HS-5 (cell line): ENCODE results near the gene ARMH3.
"Not testable (repeated sequence)": the region's sequence is repeated elsewhere in the genome, so short reads cannot be mapped to it uniquely, and the experiment has no call there.

Experiments used
- DNase-seq: peaks from one replicate; pipeline ENCODE4 v3.0.0-alpha.2; 2012; ENCODE audit warnings: low read depth

ARMH3 gene, protein sequence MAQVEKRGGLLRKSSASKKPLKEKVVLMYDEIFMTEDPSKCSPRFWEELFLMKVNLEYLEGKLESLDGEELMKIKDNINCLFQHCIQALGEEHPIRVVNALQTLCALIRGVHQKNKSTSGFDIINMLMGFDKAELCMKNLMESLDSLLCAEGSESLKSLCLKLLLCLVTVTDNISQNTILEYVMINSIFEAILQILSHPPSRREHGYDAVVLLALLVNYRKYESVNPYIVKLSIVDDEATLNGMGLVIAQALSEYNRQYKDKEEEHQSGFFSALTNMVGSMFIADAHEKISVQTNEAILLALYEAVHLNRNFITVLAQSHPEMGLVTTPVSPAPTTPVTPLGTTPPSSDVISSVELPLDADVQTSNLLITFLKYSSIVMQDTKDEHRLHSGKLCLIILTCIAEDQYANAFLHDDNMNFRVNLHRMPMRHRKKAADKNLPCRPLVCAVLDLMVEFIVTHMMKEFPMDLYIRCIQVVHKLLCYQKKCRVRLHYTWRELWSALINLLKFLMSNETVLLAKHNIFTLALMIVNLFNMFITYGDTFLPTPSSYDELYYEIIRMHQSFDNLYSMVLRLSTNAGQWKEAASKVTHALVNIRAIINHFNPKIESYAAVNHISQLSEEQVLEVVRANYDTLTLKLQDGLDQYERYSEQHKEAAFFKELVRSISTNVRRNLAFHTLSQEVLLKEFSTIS

DNA sequence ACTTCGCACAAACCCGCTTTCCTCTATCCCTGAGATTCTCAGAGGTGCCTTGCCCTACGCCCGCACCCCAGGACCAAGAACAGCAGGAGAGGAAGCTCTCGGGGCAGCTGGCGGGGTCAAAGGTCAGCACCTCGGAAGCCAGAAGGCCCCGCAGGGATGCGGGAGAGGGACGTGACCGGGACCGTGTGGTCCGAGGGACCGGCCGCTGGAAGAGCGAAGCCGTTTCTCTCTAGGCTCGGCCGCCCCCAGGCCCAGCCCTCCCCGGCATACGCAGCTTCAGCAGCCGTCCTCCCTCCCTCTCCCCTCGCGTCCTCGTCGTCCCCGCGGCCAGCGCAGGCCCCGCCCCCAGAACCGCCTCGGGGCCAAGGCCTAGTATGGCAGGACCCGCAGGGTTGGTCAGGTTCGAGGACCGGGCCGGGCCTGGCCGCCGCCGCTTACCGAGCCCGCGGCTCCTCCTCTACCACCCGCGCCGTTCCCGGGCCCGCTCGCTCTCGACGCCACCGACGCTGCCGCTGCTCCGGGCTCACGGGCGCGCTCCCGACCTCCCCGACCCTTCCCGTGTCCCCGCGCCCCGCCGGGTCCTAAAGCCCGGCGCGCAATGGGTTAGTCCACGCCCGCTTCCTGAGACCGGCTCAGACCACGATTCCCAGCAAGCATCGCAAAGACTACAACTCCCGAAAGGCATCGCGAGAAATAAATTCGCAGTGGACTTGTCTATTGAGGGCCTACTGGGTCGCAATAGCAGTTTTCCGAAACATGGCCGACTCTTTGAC, at the start of gene ARMH3:
TSS of gene ARMH3 (minus strand) at position 527 of the 773 bp plus-strand sequence. CDS start 16,059 bp downstream, outside the sequence.
- DNase-seq = peak; percentile 81

DNA sequence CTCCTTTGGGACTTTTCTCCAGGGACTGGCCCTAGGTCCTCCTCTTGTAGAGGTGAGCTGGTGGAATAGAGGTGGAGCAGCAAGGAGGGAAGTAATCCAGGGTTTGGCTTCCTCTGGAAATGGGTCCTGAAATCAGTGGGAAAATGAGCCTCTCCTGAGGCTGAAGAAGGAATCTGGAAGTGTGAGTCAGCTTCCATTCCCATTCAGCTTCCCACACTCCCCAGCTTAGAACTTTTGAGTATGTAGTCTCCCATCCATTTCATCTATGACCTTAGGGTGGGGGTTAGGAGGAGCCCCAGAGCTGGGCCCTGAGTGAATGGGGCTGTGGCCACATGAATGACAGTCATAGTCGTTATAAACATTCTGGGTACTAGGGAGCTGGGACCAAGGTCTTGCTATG, 46.4 kb upstream of the ARMH3 start:
- no peak for DNase-seq

DNA sequence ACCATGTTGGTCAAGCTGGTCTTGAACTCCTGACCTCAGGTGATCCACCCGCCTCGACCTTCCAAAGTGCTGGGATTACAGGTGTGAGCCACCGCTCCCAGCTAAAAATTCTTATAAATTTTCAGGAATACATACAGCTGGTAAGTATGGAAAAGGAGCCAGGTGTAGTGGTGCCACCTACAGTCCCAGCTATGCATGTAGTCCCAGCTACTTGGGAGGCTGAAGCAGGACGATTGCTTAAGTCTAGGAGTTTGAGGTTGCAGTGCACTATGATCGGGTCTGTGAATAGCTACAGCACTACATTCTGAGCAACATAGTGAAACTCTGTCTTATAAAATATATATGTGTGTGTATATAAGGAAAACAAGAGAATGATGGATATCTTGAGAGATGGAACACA, 45.2 kb upstream of the ARMH3 start:
- DNase-seq = no peak

DNA sequence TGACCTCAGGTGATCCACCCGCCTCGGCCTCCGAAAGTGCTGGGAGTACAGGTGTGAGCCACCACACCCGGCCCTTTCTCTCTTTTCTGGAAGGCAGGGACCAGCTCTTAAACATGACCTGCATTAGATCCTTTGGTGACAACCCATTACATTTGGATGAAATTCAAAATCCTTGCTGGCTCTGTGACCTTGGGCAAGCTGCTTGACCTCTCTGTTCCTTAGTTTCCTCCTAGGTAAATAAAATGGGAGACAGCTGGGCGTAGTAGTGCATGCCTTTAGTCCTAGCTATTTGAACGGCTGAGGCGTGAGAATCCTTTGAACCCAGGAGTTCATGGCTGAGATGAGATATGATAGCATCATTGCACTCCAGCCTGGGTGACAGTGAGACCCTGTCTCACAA, 40.5 kb upstream of the ARMH3 start:
- DNase-seq = no peak

DNA sequence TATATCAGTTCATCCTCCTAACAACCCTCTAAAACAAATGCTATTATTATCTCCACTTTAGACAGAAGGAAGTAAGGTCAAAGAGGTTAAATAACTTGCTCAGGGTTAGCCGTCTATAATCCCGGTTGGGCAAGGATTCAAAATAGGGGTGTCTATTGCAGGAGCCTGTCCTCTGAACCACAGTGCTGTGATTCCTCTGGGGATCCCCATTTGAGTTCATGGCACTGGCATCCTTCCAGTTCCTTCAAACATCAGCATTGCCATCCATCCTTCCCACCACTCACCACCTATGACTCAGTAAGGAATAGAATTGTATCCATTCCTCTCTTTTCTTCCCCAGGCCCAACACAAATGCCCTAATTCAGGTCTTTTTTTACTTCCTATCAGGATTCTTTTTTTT, 34.8 kb upstream of the ARMH3 start:
- DNase-seq = no peak

DNA sequence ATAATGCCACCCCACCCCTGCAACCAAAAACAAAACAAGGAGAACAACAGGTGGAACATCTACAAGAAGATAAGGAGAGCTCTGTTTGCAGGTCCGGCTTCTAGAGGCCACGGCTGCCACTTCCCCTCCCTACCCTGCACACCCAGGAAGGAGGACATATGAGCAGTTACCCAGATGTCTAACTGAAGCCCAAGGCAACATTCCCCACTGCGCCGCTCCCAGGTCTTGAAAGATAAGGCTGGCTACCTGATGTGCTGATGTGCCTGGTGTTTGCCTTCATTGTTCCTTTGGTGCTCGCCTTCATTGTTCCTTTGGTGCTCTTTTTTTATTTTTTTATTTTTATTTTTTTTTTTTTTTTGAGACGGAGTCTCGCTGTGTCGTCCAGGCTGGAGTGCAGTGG, 30.2 kb upstream of the ARMH3 start:
- no peak for DNase-seq

DNA sequence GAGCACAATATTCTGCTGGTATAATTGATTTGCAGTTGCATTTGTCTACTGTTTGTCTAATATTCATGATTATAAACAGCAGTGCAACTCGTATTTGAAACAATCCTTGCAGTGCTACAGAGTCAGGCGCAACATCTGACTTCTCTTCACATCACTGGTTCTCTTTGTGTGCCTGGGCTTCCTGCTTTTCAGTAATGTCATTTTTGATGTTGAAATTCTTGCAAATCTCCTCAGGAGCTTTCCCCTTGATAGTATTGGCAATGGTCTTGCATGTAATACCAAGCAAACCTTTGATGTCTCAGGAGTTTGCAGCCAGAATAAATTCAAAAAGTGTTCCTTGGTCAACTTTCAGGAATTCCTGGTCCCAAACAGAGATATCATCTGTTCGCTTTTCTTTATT, 29.4 kb upstream of the ARMH3 start:
- DNase-seq = no peak

DNA sequence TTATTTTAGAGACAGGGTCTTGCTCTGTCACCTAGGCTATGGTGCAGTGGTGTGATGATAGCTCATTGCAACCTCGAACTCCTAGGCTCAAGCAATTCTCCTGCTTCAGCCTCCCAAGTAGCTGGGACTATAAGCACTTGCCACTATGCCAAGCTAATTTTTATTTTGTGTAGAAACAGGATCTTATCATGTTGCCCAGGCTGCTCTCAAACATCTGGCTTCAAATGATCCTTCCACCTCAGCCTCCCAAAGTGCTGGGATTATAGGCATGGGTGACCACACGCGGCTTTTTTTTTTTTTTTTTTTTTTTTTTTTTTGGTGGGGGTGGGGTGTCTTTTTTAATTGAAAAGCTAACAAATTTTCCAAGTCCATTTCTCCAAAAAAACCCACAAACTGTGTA, 27.6 kb upstream of the ARMH3 start:
- no peak for DNase-seq

DNA sequence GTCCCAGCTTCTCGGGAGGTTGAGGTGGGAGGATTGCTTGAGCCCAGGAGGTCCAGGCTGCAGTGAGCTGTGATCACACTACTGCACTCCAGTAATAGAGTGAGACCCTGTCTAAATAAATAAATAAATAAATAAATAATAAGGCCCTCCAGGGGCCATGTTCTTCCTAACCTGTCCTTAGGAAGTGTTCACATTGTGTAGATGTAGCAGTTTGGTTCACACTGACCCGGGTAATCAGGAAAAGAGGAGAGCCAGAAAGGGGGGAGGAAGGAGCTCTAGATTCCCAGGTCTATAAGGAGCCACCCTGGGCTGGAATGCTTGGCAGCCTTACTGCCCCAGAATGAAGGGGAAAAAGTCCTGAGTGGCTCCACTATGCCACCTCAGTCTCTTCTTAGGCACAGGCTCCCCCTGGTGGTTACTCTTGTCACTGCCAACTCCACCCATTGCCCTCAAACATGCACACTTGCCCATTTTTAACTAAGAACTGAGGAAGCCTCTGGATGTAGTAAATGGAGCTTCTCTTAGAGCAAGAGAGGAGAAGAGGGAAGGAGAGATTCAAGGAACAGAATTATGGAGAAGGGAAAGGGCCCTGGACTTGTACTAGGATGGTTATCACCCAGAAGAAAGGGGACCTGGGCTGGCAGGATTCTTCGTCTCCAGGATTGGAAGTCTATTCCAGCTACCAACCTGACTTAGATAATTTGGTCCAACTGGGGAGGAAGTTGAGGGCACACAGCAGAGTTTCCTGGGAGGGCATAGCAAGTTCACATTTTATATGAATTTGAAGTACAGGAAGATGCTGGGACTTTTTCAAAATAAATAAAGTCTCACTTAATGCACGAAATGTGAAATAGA, 16.9 kb upstream of the ARMH3 start:
- peak; percentile 45 for DNase-seq

DNA sequence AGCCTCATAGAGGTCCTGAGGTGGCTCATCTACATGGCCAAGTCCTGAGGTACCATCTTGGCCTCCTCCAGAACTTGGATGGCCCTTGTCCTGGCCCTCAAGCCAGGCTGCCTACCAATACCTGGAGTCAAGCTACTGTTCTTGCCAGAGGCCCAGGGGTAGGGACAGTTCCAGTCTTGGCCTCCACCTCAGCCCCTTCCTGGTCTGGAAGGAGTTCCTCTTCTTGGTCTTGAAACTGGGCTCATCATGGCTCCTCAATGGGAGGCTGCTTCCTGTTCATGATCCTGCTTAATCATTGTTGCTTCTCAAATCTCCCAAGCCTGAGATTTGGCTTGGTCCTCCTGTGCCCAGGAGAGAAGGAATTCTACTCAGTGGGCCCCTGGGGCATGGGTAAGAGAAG, 13.1 kb upstream of the ARMH3 start:
- DNase-seq = no peak

DNA sequence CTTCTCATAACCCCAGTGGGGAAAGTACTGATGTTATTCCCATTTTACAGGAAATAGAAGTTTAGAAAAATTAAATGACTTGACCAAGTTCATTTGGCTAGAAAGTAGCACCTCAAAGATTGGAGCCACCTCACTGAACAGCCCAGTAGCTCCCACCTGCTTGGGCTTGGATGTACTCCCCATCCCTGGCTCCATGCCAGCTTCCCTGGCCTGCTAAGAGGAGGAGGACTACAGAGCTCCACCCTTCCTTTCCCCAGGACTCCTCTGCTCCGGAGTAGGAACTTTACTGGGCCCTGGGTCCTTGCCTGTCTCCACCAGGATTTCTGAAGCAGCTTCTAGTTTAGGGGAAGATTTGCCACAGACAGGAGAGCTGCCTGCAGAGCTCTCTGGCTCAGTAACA, 12.2 kb upstream of the ARMH3 start:
- no peak for DNase-seq

DNA sequence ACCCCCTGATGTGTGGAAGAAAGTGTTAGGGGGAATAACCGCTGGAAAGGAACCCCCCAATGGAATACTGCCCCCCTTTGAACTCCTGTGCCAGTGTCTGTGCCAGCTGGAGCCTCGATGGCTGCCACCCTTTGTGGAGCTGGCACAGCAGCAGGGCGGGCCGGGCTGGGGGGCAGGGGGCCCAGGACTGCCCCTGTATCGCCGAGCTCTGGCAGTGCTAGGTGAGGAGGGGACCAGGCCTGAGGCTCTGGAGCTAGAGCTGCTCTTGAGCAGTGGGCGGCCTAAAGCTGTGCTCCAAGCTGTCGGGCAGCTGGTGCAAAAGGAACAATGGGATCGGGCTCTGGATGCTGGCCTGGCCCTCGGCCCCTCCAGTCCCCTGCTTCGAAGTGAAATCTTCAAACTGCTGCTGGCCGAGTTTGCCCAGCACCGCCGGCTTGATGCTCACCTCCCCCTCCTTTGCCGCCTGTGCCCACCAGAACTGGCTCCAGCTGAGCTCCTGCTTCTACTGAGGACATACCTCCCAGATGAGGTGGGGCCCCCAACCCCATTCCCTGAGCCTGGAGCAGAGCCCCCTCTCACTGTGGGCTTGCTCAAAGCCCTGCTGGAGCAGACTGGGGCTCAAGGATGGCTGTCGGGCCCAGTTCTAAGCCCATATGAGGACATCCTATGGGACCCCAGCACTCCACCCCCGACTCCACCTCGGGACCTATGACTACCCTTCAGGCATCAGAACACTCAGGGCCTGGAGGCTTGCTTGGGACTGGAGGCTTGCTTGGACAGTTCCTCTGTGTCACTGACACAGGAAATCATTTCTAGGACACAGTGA, 11.3 kb upstream of the ARMH3 start:
- no peak for DNase-seq

DNA sequence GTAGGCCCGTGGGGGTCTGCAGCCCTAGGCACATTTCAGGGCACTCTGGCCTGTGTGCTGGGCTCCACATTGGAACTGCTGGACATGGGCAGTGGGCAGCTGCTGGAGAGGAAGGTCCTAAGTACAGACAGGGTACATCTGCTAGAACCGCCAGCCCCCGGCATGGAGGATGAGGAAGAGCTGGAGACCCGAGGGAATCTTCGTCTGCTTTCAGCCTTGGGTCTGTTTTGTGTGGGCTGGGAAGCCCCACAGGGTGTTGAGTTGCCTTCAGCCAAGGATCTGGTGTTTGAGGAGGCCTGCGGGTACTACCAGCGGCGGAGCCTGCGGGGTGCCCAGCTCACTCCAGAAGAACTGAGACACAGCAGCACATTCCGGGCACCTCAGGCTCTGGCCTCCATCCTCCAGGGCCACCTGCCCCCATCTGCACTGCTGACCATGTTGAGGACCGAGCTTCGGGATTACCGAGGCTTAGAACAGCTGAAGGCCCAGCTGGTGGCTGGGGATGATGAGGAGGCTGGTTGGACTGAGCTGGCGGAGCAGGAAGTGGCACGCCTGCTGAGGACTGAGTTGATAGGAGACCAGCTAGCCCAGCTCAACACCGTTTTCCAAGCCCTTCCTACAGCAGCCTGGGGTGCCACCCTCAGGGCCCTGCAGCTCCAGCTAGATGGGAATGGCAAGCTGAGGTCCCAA, 10.6 kb upstream of the ARMH3 start:
- no peak for DNase-seq

DNA sequence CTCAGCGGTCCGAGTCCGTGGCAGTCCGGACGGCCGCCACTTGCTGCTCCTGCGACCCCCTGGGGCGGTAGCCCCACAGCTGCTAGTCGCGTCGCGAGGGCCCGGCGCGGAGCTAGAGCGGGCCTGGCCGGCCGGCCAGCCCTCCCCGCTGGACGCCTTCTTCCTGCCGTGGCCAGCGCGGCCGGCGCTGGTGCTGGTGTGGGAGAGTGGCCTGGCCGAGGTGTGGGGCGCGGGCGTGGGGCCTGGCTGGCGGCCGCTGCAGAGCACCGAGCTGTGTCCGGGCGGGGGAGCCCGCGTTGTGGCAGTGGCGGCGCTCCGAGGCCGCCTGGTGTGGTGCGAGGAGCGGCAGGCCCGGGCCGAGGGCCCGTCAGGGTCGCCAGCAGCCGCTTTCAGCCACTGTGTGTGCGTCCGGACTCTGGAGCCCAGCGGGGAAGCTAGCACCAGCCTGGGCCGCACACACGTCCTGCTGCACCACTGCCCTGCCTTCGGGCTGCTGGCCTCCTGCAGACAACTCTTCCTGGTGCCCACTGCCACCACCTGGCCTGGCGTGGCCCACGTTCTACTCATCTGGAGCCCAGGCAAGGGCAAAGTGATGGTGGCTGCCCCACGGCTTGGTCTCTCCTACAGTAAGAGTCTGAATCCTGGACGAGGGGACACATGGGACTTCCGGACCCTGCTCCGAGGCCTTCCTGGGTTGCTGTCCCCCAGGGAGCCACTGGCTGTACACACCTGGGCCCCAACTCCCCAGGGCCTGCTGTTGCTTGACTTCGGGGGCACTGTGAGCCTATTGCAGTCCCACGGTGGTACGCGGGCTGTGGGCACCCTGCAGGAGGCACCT, 9.8 kb upstream of the ARMH3 start:
- DNase-seq = no peak

DNA sequence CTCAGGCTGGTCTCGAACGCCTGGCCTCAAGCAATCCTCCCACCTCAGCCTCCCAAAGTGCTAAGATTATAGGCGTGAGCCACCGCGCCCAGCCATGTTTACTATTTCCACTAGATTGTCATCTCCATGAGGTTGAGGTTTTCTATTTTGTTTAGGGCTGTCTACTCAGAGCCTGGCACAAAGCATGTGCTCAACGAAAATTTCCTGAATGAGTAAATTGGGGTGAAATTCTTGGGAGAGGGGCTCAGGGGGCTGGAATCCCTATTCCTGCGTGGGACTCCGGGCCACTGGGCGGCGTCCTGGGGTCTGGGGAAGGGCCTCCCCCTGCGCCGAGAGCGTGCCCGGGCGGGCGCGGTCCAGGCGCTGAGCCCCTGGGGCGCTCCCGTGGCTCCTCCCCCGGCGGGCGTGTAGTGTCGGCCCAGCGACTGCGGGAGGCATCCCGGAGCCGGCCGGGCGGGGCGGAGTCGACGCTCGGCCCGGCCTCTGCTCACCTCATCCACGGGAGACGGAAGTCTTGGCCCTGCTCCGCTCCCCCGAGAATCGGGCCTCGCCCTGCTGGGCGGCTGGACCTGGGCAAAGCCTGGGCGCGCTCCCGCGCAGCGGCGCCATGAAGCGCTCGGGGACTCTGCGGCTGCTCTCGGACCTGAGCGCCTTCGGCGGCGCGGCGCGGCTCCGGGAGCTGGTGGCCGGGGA, 9.0 kb upstream of the ARMH3 start, which contains the start of gene HPS6:
TSS of gene HPS6 (plus strand) at position 482 of the 693 bp plus-strand sequence. CDS start at position 608, 126 bp downstream.
- DNase-seq = peak; percentile 58

DNA sequence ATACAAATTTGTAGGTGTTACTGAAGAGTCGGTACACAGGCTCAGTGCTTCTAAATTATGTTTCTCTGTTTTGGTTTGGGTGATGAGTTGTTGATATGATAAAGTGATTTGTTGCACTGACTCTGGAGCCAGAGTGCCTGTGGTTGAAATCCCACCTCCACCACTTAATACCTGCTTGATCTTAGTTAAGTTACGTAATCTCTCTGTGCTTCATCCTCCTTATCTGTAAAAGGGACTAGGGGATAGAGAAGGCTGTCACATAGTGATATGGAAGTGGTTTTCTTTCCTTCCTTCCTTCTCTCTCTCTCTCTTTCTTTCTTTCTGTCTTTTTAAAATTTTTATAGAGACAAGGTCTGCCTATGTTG, 8.5 kb upstream of the ARMH3 start:
- DNase-seq = no peak

DNA sequence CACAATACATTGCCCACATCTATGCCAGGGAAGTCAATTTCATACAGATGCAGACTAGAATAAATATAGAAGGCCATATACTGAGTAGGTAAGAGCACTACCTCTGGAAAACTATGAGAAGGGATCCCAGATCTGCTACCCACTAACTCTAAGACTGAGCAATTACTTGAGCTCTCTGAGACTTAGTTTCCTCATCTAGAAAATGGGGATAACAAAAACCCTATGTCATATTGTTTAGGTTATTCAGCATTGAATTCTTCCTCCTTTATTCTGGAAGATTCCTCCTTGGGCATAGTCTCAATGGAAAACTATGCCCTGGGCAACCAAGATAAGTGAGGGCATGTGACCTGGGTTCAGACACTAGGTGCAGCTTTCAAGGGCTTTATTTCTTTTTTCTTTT, 4.0 kb upstream of the ARMH3 start:
- no peak for DNase-seq

DNA sequence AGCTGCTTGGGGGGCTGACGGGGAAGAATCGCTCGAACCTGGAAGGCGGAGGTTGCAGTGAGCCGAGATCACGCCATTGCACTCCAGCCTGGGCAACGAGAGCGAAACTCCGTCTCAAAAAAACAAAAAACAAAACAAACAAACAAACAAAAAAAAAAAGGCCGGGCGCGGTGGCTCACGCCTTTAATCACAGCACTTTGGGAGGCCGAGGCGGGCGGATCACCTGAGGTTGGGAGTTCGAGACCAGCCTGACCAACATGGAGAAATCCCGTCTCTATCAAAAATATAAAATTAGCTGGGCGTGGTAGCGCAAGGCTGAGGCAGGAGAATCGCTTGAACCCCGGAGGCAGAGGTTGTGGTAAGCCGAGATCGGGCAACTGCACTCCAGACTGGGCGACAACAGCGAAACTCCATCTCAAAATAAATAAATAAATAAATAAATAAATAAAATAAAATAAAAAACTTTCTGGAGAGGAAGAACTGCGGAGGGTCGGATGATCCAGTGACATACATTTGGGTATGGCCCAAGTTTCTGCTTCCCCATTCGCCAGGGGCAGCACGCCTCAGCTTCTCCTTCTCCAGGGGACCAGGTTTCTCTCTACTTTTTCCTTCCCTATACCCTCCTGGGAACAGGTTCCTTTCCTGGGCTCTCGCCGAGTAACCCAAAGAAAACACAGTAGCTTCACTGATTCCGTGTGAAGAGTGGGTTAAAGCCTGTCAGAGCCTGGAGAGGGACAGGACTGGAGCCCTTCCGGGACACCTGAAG, 909 bp downstream of the ARMH3 start:
- not testable (repeated sequence) for DNase-seq
